Measurements from ENCODE around the gene UBXN2A.

DNA sequence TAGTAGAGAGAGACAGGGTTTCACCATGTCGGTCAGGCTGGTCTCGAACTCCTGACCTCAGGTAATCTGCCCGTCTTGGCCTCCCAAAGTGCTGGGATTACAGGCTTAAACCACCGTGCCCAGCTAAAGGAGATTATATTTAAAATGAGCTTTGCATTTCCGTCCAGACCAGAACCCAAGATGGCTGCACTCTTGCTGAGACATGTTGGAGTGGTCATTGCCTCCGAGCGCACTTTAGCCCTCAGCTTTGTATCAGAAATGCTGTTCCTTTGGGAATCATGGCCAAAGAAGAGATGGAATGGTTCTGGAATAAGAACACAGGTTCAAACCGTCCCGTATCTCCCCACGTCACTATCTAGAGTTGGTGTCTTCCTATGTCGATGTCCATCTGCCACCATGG, 3.4 kb downstream of the UBXN2A start:
- TF ChIP-seq CTCF (IDR thresholded peaks at IDR 0.05) (no peak), POLR2A (IDR thresholded peaks at IDR 0.05) (no peak)

Data from body of pancreas (tissue), 4 donors.